Uterus (tissue), 2 donors: ENCODE results near the gene TLX3.

Source experiments
- POLR2A ChIP-seq, 2 donors: fragments of 450-650 bp; IDR thresholded peaks; one replicate each; pipeline ENCODE4 v1.6.1; 2016; ENCODE audit warnings: antibody characterized with exemption in 2 of 2, mild to moderate bottlenecking in 1 of 2, moderate library complexity in 1 of 2
- TF ChIP-seq, protein P1 (sequence below), 4 experiments: fragments of 200-600 bp in 2 of 4; fragments of 450-650 bp in 2 of 4; sonication (generic) in 2 of 4; IDR thresholded peaks; one replicate each; pipeline ENCODE4 v1.5.1; 2016 to 2019; ENCODE audit warnings: antibody characterized with exemption in 4 of 4, mild to moderate bottlenecking in 2 of 4, moderate library complexity in 1 of 4

DNA sequence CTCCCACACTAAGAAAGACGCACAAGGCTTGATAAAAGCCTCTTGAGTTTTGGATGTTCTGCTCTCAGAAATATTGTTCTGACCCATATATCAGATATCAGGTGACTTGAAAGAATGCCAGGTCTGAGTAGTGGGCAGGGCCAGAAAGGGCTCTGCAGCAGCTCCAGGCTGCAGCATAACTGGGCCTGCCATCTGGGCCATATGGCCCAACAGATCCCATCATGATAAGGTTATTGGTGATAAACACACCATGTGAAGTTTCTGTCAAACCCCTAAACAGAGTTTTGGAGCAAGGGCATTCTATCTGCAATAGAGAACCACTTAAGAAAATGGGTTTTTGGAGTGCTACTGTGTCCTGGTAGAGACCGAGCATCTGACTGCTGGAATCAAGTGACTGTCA lies 48.8 kb downstream of the TLX3 start:
- TF ChIP-seq, protein P1, sequence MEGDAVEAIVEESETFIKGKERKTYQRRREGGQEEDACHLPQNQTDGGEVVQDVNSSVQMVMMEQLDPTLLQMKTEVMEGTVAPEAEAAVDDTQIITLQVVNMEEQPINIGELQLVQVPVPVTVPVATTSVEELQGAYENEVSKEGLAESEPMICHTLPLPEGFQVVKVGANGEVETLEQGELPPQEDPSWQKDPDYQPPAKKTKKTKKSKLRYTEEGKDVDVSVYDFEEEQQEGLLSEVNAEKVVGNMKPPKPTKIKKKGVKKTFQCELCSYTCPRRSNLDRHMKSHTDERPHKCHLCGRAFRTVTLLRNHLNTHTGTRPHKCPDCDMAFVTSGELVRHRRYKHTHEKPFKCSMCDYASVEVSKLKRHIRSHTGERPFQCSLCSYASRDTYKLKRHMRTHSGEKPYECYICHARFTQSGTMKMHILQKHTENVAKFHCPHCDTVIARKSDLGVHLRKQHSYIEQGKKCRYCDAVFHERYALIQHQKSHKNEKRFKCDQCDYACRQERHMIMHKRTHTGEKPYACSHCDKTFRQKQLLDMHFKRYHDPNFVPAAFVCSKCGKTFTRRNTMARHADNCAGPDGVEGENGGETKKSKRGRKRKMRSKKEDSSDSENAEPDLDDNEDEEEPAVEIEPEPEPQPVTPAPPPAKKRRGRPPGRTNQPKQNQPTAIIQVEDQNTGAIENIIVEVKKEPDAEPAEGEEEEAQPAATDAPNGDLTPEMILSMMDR (IDR thresholded peaks at IDR 0.05), result no peak
- TF ChIP-seq POLR2A (IDR thresholded peaks at IDR 0.05), result no peak
